DOHH2 (cell line): Measurements from ENCODE around the gene ARRDC2.

Experiments used
- CTCF ChIP-seq: fragments of 200-600 bp; sonication (generic); IDR thresholded peaks from one replicate; pipeline ENCODE4 v1.5.1; 2014; ENCODE audit warnings: antibody characterized with exemption, mild to moderate bottlenecking, low read depth, low read length; ENCODE audit not compliant: poor library complexity, severe bottlenecking
- EZH2phosphoT487 ChIP-seq: fragments of 200-600 bp; sonication (generic); IDR thresholded peaks from 2 replicates; pipeline ENCODE4 v1.6.1; 2017; ENCODE audit warnings: borderline replicate concordance, mild to moderate bottlenecking, antibody characterized with exemption, low read length, moderate library complexity, mixed read lengths

GRCh38 chr19:18059297-18059696 lies 51.3 kb downstream of the ARRDC2 start:
- TF ChIP-seq CTCF = no peak
- no peak for TF ChIP-seq EZH2phosphoT487
